NCI-H345 treated with DMSO at 0.1 percent for 48 hours (cell line): ENCODE results near the gene BCAP31.
"Not testable (repeated sequence)": the region's sequence is repeated elsewhere in the genome, so short reads cannot be mapped to it uniquely, and the experiment has no call there.

Source experiments
- DNase-seq: peaks from one replicate; lab custom pipeline; 2025; ENCODE audit not compliant: unreplicated experiment; lab: John Stamatoyannopoulos, UW

Gene BCAP31

GRCh38 chrX:153717445-153717844, 6.7 kb downstream of the BCAP31 start:
- no peak for DNase-seq

- no peak for DNase-seq
Measured at GRCh38 chrX:153714256-153714655, 9.9 kb downstream of the BCAP31 start.

GRCh38 chrX:153709726-153710674, 14.2 kb downstream of the BCAP31 start:
- DNase-seq, result no peak

GRCh38 chrX:153708415-153708814, 15.8 kb downstream of the BCAP31 start:
- DNase-seq, result no peak

GRCh38 chrX:153707406-153707805, 16.8 kb downstream of the BCAP31 start:
- DNase-seq, result no peak

- no peak for DNase-seq
Measured at GRCh38 chrX:153706799-153707198, 17.4 kb downstream of the BCAP31 start.

- not testable (repeated sequence) for DNase-seq
Measured at GRCh38 chrX:153705403-153706060, 18.7 kb downstream of the BCAP31 start.

- not testable (repeated sequence) for DNase-seq
Measured at GRCh38 chrX:153704631-153705402, 19.4 kb downstream of the BCAP31 start.

- no peak for DNase-seq
Measured at GRCh38 chrX:153704021-153704526, 20.1 kb downstream of the BCAP31 start.

GRCh38 chrX:153703036-153703370, 21.2 kb downstream of the BCAP31 start:
- no peak for DNase-seq

GRCh38 chrX:153702336-153703035, 21.7 kb downstream of the BCAP31 start:
- no peak for DNase-seq

GRCh38 chrX:153701706-153702105, 22.5 kb downstream of the BCAP31 start:
- no peak for DNase-seq

GRCh38 chrX:153700967-153701366, 23.2 kb downstream of the BCAP31 start:
- no peak for DNase-seq

- DNase-seq, result no peak
Measured at GRCh38 chrX:153700376-153700945, 23.7 kb downstream of the BCAP31 start.

- DNase-seq, result not testable (repeated sequence)
Measured at GRCh38 chrX:153699784-153700371, 24.3 kb downstream of the BCAP31 start.

GRCh38 chrX:153699210-153699783, 24.9 kb downstream of the BCAP31 start:
- not testable (repeated sequence) for DNase-seq

GRCh38 chrX:153697924-153698865, 26.0 kb downstream of the BCAP31 start:
- no peak for DNase-seq

- not testable (repeated sequence) for DNase-seq
Measured at GRCh38 chrX:153696986-153697722, 27.0 kb downstream of the BCAP31 start.
